Activated naive CD4-positive, alpha-beta T cell treated with anti-CD3 and anti-CD28 coated beads, Interleukin-2, amount 50 U/mL, for 24 hours (primary cell): ENCODE results near the gene CTNNA3.

Experiments
- H3K27ac Mint-ChIP-seq: one replicate; pipeline ENCODE4 v1.8.0; 2021; ENCODE audit warnings: mild to moderate bottlenecking, mixed read lengths
- H3K27me3 Mint-ChIP-seq: one replicate; pipeline ENCODE4 v1.8.0; 2021; ENCODE audit warnings: mixed read lengths
- H3K36me3 Mint-ChIP-seq: one replicate; pipeline ENCODE4 v1.8.0; 2021; ENCODE audit warnings: mixed read lengths
- H3K4me1 Mint-ChIP-seq: one replicate; pipeline ENCODE4 v1.8.0; 2021; ENCODE audit warnings: mixed read lengths
- H3K4me3 Mint-ChIP-seq: one replicate; pipeline ENCODE4 v1.8.0; 2021; ENCODE audit warnings: mild to moderate bottlenecking, mixed read lengths
- H3K9me3 Mint-ChIP-seq: one replicate; pipeline ENCODE4 v1.8.0; 2021; ENCODE audit warnings: mixed read lengths

CTNNA3 gene

GRCh38 chr10:67519434-67519833 is 176.6 kb downstream of the CTNNA3 start:
- H3K27ac Mint-ChIP-seq, result no peak overlapping the region
- H3K27me3 Mint-ChIP-seq, result no peaks in the 10 kb centered on the region
- no peaks in the 10 kb centered on the region for H3K4me1 Mint-ChIP-seq
- H3K9me3 Mint-ChIP-seq, result no peaks in the 10 kb centered on the region
- H3K36me3 Mint-ChIP-seq, result no peaks in the 10 kb centered on the region
- no peak overlapping the region for H3K4me3 Mint-ChIP-seq

- Mint-ChIP-seq H3K9me3 (no peaks in the 10 kb centered on the region), H3K4me3 (no peak overlapping the region), H3K27me3 (no peaks in the 10 kb centered on the region), H3K36me3 (no peaks in the 10 kb centered on the region), H3K4me1 (no peaks in the 10 kb centered on the region), H3K27ac (no peak overlapping the region)
Measured at GRCh38 chr10:67518756-67519155, 177.2 kb downstream of the CTNNA3 start.

- Mint-ChIP-seq H3K27me3 (no peaks in the 10 kb centered on the region), H3K27ac (no peak overlapping the region), H3K36me3 (no peaks in the 10 kb centered on the region), H3K9me3 (no peaks in the 10 kb centered on the region), H3K4me1 (no peaks in the 10 kb centered on the region), H3K4me3 (no peak overlapping the region)
Measured at GRCh38 chr10:67518043-67518442, 178.0 kb downstream of the CTNNA3 start.

- no peak overlapping the region for H3K4me3 Mint-ChIP-seq
- H3K9me3 Mint-ChIP-seq, result no peaks in the 10 kb centered on the region
- H3K27me3 Mint-ChIP-seq, result peaks cover 2% of the 10 kb centered on the region
- no peaks in the 10 kb centered on the region for H3K4me1 Mint-ChIP-seq
- H3K36me3 Mint-ChIP-seq, result no peaks in the 10 kb centered on the region
- no peak overlapping the region for H3K27ac Mint-ChIP-seq
Measured at GRCh38 chr10:67506757-67507091, 189.3 kb downstream of the CTNNA3 start.

GRCh38 chr10:67506083-67506756 is 189.8 kb downstream of the CTNNA3 start:
- Mint-ChIP-seq H3K27ac (no peak overlapping the region), H3K36me3 (no peaks in the 10 kb centered on the region), H3K27me3 (peaks cover 2% of the 10 kb centered on the region), H3K9me3 (no peaks in the 10 kb centered on the region), H3K4me1 (no peaks in the 10 kb centered on the region), H3K4me3 (no peak overlapping the region)

- Mint-ChIP-seq H3K36me3 (no peaks in the 10 kb centered on the region), H3K9me3 (no peaks in the 10 kb centered on the region), H3K4me1 (no peaks in the 10 kb centered on the region), H3K4me3 (no peak overlapping the region), H3K27me3 (no peaks in the 10 kb centered on the region), H3K27ac (no peak overlapping the region)
Measured at GRCh38 chr10:67492317-67493019, 203.5 kb downstream of the CTNNA3 start.

- H3K27me3 Mint-ChIP-seq, result no peaks in the 10 kb centered on the region
- H3K4me3 Mint-ChIP-seq, result no peak overlapping the region
- no peak overlapping the region for H3K27ac Mint-ChIP-seq
- no peaks in the 10 kb centered on the region for H3K4me1 Mint-ChIP-seq
- H3K36me3 Mint-ChIP-seq, result no peaks in the 10 kb centered on the region
- H3K9me3 Mint-ChIP-seq, result no peaks in the 10 kb centered on the region
Measured at GRCh38 chr10:67487906-67488619, 207.9 kb downstream of the CTNNA3 start.

- no peak overlapping the region for H3K27ac Mint-ChIP-seq
- H3K4me1 Mint-ChIP-seq, result no peaks in the 10 kb centered on the region
- no peaks in the 10 kb centered on the region for H3K27me3 Mint-ChIP-seq
- no peaks in the 10 kb centered on the region for H3K36me3 Mint-ChIP-seq
- H3K9me3 Mint-ChIP-seq, result no peaks in the 10 kb centered on the region
- H3K4me3 Mint-ChIP-seq, result no peak overlapping the region
Measured at GRCh38 chr10:67487199-67487598, 208.8 kb downstream of the CTNNA3 start.

- Mint-ChIP-seq H3K27ac (no peak overlapping the region), H3K9me3 (peaks cover 18% of the 10 kb centered on the region), H3K36me3 (peaks cover 2% of the 10 kb centered on the region), H3K27me3 (peaks cover 2% of the 10 kb centered on the region), H3K4me1 (no peaks in the 10 kb centered on the region), H3K4me3 (no peak overlapping the region)
Measured at GRCh38 chr10:67477868-67478267, 218.1 kb downstream of the CTNNA3 start.

- Mint-ChIP-seq H3K36me3 (peaks cover 2% of the 10 kb centered on the region), H3K4me3 (no peak overlapping the region), H3K4me1 (no peaks in the 10 kb centered on the region), H3K9me3 (peaks cover 18% of the 10 kb centered on the region), H3K27me3 (peaks cover 5% of the 10 kb centered on the region), H3K27ac (no peak overlapping the region)
Measured at GRCh38 chr10:67476201-67476600, 219.8 kb downstream of the CTNNA3 start.

GRCh38 chr10:67473850-67474633 is 222.0 kb downstream of the CTNNA3 start:
- H3K36me3 Mint-ChIP-seq, result peaks cover 2% of the 10 kb centered on the region
- H3K9me3 Mint-ChIP-seq, result peaks cover 18% of the 10 kb centered on the region
- no peak overlapping the region for H3K27ac Mint-ChIP-seq
- peaks cover 10% of the 10 kb centered on the region for H3K27me3 Mint-ChIP-seq
- H3K4me1 Mint-ChIP-seq, result no peaks in the 10 kb centered on the region
- no peak overlapping the region for H3K4me3 Mint-ChIP-seq

GRCh38 chr10:67471022-67471421 is 225.0 kb downstream of the CTNNA3 start:
- H3K27ac Mint-ChIP-seq, result no peak overlapping the region
- H3K27me3 Mint-ChIP-seq, result peaks cover 14% of the 10 kb centered on the region
- no peaks in the 10 kb centered on the region for H3K9me3 Mint-ChIP-seq
- H3K4me1 Mint-ChIP-seq, result no peaks in the 10 kb centered on the region
- no peak overlapping the region for H3K4me3 Mint-ChIP-seq
- no peaks in the 10 kb centered on the region for H3K36me3 Mint-ChIP-seq

GRCh38 chr10:67464278-67464677 is 231.7 kb downstream of the CTNNA3 start:
- Mint-ChIP-seq H3K36me3 (no peaks in the 10 kb centered on the region), H3K4me3 (no peak overlapping the region), H3K9me3 (no peaks in the 10 kb centered on the region), H3K27ac (no peak overlapping the region), H3K4me1 (no peaks in the 10 kb centered on the region), H3K27me3 (peaks cover 13% of the 10 kb centered on the region)

GRCh38 chr10:67452892-67453291 is 243.1 kb downstream of the CTNNA3 start:
- Mint-ChIP-seq H3K27ac (no peak overlapping the region), H3K27me3 (peaks cover 2% of the 10 kb centered on the region), H3K9me3 (peaks cover 4% of the 10 kb centered on the region), H3K4me1 (no peaks in the 10 kb centered on the region), H3K4me3 (no peak overlapping the region), H3K36me3 (no peaks in the 10 kb centered on the region)

- H3K36me3 Mint-ChIP-seq, result peaks cover 1% of the 10 kb centered on the region
- H3K4me1 Mint-ChIP-seq, result no peaks in the 10 kb centered on the region
- peaks cover 25% of the 10 kb centered on the region for H3K9me3 Mint-ChIP-seq
- no peak overlapping the region for H3K4me3 Mint-ChIP-seq
- peaks cover 6% of the 10 kb centered on the region for H3K27me3 Mint-ChIP-seq
- H3K27ac Mint-ChIP-seq, result no peak overlapping the region
Measured at GRCh38 chr10:67438605-67439304, 257.2 kb downstream of the CTNNA3 start.
